Fibroblast of the aortic adventitia (primary cell): ENCODE data around the gene ACOT7. TPM values are rescaled to one million over a fixed set of nuclear protein-coding genes. Genes with fewer than 3 reads are reported as not detected.

Experiments
- DNase-seq: peaks from one replicate; pipeline ENCODE4 v3.0.0-alpha.2; 2010; ENCODE audit warnings: low read depth
- H3K4me3 ChIP-seq: 2 replicates; pipeline ENCODE4 v1.5.1; 2011; ENCODE audit warnings: low read depth, mild to moderate bottlenecking, control low read depth, low read length, moderate library complexity
- CTCF ChIP-seq: IDR thresholded peaks from 2 replicates; pipeline ENCODE4 v1.5.1; 2011; ENCODE audit warnings: mild to moderate bottlenecking, low read length, control low read depth, inconsistent platforms; ENCODE audit not compliant: insufficient read depth
- total RNA-seq: library from RNA; depleted of rRNA; stranded (reverse); fragments of >200 nt; gene quantifications from 2 replicates; pipeline ENCODE4 v1.2.3, GENCODE V29; 2012; ENCODE audit warnings: low replicate concordance

Gene ACOT7
- total RNA-seq, 1 donor, result 16.0 TPM

- peak; percentile 30 for DNase-seq
- no peak for TF ChIP-seq CTCF
- H3K4me3 ChIP-seq, result no peak overlapping the region
Measured at GRCh38 chr1:6329396-6329795, 64.2 kb downstream of the ACOT7 start.

- DNase-seq, result no peak
- no peak overlapping the region for H3K4me3 ChIP-seq
- TF ChIP-seq CTCF, result no peak
Measured at GRCh38 chr1:6328696-6329095, 64.9 kb downstream of the ACOT7 start.

GRCh38 chr1:6328091-6328490, 65.5 kb downstream of the ACOT7 start:
- DNase-seq, result no peak
- no peak for TF ChIP-seq CTCF
- no peak overlapping the region for H3K4me3 ChIP-seq

GRCh38 chr1:6325482-6325881, 68.1 kb downstream of the ACOT7 start:
- DNase-seq, result no peak
- no peak overlapping the region for H3K4me3 ChIP-seq
- TF ChIP-seq CTCF, result no peak

- H3K4me3 ChIP-seq, result no peak overlapping the region
- DNase-seq, result no peak
- TF ChIP-seq CTCF, result no peak
Measured at GRCh38 chr1:6322161-6322560, 71.4 kb downstream of the ACOT7 start.

- no peak overlapping the region for H3K4me3 ChIP-seq
- no peak for DNase-seq
- no peak for TF ChIP-seq CTCF
Measured at GRCh38 chr1:6321205-6321604, 72.4 kb downstream of the ACOT7 start.

- DNase-seq, result no peak
- TF ChIP-seq CTCF, result no peak
- H3K4me3 ChIP-seq, result no peak overlapping the region
Measured at GRCh38 chr1:6317098-6317760, 76.3 kb downstream of the ACOT7 start.
